HG02885 (cell line): ENCODE measurements around the gene SIMC1.
"Not testable (repeated sequence)": the region's sequence is repeated elsewhere in the genome, so short reads cannot be mapped to it uniquely, and the experiment has no call there.

Experiments used
- ATAC-seq: cut with Tn5 transposase; IDR thresholded peaks from one replicate; pipeline ENCODE4 v1.9.1; 2021; ENCODE audit warnings: mild to moderate bottlenecking; ENCODE audit not compliant: unreplicated experiment, poor library complexity

SIMC1 gene

DNA sequence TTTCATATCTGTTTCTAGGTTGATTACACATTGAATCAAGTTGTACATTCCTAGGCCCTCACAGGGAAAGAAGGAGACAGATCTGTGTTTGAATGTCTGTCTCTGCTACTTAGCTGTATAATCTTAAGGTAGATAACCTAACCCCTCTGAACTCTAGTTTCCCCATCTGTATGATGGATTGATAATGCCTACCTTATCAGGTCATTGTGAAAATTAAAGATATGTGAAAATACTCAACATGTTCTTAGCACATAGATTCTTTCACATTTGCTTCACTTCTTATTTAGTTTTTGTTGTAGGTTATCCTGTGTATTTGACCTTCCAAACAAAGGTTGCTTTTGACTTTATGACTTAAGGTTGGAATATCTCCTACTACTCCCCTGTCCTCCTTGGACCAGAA, 50.8 kb downstream of the SIMC1 start:
- not testable (repeated sequence) for ATAC-seq

DNA sequence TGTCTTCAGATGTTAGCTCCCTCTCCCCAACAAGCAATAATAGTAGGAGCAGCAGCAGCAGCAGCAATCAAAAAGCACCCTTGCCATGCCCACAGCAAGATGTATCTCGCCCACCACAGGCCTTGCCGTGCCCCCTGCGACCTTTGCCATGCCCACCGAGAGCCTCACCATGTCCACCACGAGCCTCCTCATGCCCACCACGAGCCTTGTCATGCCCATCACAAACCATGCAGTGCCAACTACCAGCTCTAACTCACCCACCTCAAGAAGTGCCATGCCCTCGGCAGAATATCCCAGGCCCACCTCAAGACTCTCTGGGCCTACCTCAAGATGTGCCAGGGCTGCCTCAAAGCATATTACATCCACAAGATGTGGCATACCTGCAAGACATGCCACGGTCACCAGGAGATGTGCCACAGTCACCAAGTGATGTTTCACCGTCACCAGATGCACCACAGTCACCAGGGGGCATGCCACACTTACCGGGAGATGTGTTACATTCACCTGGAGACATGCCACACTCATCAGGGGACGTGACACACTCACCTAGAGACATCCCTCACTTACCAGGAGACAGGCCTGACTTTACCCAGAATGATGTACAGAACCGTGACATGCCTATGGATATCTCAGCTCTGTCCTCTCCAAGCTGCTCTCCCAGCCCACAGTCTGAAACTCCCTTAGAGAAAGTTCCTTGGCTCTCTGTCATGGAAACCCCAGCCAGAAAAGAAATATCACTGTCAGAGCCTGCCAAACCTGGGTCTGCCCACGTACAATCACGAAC, 52.0 kb downstream of the SIMC1 start:
- ATAC-seq = not testable (repeated sequence)

DNA sequence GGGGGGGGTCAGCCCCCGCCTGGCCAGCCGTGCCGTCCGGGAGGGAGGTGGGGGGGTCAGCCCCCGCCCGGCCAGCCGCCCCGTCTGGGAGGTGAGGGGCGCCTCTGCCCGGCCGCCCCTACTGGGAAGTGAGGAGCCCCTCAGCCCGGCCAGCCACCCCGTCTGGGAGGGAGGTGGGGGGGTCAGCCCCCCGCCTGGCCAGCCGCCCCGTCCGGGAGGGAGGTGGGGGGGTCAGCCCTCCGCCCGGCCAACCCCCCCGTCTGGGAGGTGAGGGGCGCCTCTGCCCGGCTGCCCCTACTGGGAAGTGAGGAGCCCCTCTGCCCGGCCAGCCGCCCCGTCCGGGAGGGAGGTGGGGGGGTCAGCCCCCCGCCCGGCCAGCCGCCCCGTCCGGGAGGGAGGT, 67.1 kb downstream of the SIMC1 start:
- ATAC-seq = not testable (repeated sequence)

DNA sequence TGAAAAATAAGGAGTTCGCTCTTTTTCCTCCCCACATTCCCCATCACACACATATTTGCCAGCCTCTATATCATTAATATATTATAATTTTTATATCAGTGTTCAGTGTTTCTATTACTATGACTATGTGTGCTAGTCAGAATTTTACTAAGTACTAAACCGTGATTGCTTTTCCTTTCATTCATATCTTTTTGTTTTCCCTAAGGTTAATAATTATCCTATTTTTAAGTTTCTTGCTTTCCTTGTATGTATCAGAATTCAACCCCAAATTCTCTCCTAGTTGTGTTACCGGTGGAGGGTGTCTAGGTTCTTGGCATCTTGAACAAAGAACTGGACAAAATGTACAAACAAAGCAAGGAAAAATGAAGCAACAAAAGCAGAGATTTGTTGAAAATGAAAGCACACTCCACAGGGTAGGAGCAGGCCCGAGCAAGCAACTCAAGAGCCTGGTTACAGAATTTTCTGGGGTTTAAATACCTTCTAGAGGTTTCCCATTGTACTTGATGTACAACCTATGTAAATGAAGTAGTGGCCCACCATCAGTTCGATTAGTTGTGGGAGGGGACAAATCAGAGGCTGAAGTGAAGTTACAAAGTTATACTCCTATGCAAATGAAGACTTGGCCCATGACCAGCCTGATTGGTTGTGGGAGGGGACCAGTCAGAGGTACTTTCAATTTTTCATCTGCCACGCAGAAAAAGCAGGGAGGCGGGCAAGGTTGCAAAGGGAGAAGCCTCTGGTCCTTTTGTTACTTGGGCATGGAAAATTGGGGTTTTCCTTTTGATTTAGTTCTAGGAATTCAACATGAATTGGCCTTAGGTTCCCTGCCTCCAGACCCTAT, 79.5 kb downstream of the SIMC1 start:
- no peak for ATAC-seq

DNA sequence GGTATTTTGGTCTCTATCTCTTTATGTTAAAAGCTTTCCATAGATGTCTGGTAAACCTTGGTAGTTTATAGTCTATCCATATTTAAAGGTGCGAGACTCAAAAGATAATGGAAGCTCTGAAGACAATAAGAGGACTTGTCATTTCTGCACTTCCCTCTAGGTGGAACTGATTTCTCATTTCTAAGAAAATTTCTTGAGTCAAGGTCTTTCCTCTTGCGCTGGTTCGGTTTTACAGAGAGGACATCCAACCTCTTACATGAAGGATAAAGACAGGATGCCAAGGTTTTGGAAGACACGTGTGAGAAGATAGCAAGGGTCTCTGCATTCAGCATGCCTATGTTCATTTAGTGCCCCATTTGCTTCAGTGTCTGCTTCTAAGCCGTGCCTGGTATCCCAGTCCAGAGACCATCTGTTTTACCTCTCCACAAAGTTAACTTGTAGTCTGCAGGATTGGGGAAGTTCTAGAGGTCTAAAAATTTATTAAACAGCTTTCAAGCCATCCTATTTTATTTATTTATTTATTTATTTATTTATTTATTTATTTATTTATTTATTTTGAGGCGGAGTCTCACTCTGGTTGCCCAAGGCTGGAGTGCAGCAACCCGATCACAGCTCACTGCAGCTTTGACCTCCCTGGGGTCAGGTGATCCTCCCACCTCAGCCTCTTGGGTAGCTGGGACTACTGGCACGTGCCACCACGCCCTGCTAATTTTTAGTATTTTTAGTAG, 81.8 kb downstream of the SIMC1 start:
- no peak for ATAC-seq

DNA sequence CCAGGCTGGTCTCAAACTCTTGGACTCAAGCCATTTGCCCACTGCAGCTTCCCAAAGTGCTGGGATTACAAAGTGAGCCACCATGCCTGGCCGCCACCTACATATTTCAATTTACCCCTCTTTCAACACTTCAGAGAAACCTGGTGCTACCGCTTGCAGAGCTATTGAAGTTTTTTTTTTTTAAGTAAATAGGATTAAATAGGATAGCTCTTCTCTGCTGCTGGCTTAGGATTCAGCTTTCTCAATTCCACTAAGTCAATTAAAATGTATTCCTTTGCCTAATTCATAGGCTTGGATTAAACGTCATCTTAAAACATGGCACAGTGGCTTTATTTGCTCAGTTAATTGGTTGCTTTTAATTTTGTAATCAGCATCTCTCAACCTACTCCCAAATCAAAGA, 82.4 kb downstream of the SIMC1 start:
- ATAC-seq = no peak

DNA sequence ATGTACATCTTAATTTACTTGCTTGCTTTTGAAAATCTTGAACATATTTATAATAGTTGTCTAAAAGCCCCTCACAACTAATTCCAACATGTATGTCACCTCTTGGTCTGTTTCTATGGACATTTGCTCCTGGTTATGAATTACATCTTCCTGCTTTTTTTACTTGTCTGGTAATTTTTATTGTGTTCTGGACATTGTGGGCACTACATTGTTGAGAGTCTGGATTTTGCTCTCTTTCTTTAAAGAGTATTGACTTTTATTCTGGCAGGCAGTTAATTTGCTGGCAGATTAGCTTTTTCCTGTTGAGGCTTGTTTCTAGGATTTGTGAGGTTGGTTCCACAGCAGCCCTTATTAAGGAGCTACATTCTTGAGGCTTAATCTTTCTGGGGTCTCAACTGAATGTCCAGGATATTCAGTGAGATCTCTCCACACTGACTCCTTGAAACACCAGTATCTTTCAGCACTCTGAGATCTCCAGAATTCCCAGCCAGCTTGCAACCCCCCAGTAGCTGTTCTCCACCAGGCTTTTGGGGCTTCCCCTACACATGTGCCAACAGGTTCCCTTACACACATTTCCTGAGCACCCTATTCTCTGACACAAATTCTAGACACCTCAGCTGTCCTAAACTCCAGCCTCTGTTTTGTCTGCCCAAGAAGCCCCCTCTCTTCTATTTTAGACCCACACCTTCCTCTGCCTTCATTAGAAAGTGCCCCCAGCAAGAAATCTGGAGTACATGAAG, 96.0 kb downstream of the SIMC1 start:
- no peak for ATAC-seq

DNA sequence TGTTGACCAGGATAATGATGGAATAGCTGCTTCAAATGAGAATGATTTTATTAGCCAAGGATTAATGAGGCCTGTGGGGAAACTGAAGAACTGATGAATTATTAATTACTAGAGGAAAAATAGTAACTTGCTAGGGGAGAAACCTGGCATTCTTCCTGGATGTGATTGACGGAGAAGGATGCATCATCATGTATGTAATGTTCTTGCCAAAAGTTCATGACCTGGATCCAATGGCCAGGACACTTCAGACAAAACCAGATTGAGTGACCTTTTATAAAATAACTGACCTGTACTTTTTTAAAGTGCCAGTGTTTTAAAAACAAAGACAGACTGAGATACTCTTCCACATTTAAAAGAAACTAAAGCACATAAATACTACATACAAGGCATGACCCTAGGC, 99.7 kb downstream of the SIMC1 start:
- ATAC-seq = no peak

DNA sequence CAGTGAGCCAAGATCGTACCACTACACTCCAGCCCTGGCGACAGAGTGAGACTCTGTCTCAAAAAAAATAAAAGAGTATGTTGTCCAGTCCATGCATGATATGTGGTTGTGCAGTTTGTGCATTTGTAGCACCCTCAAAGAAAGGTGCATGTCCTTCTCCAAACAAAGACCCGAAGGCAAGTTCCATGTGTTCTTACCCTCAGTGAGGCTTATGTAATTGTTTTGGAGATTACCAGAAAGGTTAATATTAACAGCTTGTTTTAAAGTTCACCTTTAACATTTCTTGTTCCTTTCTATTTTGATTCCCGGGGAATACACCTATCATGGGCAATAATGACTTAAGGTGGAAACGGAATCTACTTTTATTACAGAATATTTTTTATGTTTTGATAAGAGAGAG, 101.1 kb downstream of the SIMC1 start:
- no peak for ATAC-seq

DNA sequence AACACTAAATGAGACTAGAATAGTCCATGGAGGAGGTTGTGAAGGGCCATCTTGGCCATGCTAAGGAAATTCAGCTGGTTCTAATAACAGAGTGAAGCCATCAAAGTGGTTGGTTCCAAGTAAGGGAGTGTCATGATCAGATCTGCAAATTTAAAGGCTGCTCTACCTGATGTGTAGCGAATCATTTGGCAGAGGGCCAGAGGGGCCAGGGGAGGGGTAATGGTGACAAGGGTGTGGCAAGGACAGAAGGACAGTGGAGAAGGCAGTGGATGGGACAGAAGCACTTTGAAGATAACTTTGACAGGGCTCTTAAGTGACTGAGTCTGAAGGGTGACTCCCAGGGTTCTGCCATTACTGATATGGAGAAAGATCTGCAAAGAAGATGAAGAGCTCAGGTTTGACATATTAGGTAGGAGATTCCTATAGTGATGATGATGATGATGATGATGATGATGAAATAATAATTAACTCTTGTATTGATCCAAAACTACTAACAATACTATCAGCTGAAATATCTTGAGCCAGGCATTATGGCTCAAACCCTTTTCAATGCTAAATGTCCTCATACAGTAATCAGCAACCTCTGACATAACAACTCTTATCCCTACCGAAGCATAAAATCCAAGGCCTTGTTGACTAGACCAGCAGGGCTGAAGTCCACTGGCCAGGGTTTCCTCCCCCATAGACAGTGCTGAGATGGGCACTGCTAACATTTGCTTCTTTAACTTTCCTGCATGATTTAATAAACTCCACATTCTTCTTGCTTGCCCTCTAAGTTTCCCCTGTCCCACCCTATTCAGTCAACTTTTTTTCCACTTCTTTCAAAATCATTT, 103.3 kb downstream of the SIMC1 start:
- no peak for ATAC-seq

DNA sequence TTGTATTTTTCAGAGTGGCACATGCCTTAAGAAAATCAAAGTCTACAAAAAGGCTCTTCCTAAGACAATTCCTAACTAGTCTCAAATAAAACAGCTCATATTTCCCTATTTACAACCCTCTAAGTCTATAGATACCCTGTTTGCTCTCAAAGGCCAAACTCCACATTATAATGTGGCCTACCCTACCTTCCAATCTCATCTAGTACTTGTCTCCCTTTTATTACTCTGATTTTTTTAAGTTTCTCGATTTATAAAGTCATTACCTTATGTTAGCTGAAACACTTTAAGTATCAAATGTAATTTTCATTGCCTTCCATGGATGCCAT, 103.9 kb downstream of the SIMC1 start:
- ATAC-seq = no peak

DNA sequence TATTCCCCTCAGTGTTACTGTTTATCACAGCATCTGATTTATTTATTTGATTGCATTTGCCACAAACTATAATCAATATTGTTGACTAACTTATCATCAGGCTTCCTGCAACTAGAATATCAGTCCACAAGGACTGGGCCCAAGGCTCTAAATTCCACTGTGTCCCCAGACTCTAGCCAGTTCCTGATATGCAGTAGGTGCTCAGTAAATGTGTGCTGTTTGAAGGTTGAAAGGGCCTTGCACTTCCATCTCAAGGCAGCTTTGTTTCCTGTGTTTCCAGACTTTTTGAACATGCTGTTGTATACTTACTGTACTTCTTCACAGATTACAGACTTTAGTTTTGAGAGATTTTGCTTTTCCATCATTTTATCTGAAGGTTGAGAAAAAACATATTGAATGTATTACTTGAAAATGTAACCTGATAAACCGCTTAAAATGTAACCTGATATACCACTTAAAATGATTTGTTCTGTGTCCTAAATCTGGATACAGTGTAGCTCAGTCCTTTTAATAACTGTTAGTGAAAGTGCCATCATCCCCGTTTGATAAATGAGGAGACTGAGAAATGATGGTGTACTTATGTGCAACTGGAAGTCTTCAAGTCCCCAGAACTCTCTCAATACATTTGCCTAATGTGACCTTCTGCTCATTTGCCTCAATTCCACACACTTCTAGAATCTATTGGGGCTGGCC, 104.7 kb downstream of the SIMC1 start:
- ATAC-seq = no peak

DNA sequence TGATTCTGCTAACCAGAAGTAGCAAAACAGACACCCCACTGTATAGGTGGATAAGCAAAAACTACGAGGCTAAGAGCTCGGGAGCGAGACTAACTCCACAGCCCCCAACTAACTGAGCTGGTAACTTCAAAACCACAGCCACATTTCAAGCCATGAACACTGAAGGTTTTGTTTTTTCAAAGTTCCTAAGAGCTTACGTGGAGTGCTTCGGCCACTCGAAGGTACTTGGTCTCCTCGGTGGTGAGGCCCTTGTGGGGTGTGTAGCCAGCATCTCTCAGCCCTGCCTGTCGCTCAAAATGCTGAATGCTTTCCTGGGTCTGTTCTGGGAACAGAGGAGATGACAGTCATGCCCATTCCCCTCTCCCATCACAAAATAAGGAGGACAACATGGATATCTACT, 112.2 kb downstream of the SIMC1 start:
- ATAC-seq = no peak

DNA sequence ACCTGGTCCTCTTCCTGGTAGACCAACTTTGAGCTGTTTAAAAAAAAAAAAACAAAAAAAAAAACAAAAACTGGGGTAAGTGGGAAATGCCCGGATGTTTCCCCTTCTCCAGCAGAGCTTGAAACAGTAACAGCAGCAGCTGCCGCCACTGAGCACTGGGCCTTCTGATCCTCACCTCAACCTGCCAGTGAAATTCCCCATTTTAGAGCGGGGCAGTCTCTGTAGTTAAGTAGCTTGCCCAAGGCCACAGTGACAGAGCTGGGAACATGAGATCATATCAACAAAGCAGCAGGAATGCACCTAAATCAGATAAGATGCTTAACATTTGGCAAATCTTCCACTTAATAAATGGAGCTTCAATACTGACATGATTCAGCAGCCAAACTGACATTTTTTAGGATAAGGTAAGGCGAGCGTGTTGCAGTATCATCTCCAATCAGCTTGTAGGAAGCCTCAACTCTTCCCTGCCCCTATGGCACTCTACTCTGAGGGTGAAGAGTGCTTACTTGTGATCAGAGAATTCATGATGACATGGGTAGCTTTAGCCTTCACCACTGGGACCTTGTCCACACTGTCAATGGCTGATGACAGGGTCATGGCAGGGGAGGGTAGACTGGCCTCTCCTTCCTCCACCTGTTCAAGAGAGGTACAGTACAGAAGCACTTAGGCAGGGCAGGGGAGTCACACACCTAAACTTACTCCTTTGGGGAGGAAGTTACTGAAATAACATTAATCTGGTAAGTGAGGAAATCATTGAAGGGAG, 114.1 kb downstream of the SIMC1 start:
- ATAC-seq = no peak

DNA sequence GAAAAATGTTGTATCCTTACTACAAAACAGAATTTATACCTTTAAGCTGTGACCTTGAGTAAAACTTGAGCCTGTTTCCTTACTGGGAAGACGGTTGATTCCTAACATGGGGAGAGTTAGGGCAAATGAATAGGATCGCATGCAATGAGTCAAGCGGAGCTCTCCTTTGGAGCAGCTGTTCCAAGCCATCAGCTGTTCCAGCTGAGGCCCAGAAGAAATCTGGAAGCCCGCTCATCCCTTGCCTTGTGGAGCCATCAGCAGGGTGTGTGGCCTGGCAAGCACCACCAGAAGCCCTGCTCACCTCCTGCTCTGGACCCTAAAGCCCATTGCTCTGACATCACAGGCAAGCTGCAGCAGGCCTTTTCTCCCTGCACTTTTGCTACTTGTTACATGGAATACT, 115.3 kb downstream of the SIMC1 start:
- no peak for ATAC-seq

DNA sequence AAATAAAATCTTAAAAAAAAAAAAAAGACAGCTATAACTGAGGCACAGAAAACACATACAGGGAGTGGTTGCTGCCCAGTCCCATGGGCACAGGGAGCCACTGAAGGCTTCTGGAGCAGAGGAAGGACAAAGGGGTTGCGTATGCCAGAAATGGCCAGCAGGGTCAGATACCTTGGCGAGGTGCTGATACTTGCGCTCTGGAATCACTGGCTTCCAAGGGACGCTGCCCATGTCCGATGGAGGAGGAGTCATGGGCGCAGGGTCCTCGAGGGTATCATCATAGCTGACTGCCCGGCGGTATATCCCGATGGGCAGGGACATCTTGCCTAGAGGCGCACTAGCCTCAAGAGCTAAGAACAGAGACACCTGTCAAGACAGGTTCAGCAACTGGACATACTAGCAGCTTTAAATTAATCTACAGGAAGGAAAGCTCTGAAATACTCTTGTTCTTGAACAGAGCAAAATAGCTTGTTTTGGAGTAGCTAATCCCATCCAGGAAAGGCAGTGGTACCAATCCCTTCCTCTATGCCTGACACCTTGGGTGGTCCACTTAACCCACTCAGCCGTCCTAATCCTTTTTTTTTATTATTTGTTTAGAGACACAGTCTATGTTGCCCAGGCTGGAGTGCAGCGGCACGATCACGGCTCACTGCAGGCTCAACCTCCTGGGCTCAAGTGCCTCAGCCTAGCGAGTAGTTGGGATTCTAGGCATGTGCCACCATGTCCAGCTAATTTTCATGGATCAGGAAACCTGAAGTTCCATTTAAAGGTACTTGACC, 117.4 kb downstream of the SIMC1 start:
- no peak for ATAC-seq

DNA sequence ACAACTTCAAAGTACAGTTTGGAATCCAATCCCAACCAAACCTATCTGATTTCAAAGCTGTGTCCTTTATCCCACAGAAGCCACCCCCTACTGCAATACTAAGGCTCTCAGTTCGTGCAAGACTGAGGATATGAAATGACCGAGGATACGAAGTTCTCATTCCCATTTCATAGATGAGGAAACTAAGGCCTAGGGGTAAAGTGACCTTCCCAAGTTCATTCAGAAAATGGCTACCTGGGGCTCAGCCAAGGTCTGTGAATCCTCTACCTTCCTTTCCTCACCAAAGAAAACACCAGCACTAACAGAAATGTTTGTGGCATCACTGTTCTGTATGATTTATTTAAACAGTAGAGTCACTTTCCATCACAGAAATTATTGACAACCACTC, 117.9 kb downstream of the SIMC1 start:
- ATAC-seq = no peak

DNA sequence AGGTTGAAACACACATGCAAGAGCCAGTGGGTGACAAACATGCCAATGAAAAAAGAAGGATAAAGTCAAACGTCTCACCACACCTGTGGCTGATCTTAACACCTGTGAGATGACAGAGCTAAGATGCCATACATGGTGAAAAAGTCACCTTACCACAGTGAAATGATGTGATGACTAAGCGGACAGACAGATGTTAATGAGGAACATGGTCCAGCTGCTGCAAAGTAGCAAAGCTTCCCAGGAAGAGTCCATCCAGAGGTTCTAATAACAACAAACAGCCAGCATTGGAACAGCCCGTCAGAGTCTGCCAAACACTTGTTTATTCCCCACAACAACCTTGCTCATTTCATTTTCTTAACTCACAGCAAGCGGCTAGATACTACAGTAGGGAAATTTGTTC, 121.4 kb downstream of the SIMC1 start:
- ATAC-seq = no peak
